GM12874 (cell line): Measurements from ENCODE around the gene CD83.
A peak's percentile ranks its signal among the peaks of the same experiment; 100 is the strongest.

Experiments used
- TF ChIP-seq, protein P1 (sequence below): IDR thresholded peaks from 2 replicates; pipeline ENCODE4 v1.5.1; 2011; ENCODE audit warnings: low read depth, mild to moderate bottlenecking, control low read depth, low read length, moderate library complexity; ENCODE audit not compliant: insufficient read depth

CD83 gene

DNA sequence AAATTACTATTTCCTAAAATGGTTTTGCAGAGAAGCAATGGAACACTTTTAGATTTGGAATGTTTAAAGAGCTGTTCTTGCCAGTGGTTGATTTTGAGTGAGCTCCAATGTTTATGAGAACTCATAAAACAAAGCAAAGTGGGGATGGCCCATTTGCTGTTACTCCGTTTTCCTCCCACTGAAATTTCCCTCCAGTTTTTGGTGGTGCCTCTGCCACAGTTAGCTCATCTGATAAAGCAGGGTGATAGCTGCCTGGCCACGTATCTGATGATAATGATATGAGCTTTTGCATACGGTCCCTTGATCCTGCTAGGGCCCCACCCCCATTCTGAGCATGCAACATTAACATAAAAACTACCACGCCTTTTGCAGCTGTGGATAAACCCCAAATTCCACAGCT is 10.4 kb downstream of the CD83 start:
- TF ChIP-seq, protein P1, sequence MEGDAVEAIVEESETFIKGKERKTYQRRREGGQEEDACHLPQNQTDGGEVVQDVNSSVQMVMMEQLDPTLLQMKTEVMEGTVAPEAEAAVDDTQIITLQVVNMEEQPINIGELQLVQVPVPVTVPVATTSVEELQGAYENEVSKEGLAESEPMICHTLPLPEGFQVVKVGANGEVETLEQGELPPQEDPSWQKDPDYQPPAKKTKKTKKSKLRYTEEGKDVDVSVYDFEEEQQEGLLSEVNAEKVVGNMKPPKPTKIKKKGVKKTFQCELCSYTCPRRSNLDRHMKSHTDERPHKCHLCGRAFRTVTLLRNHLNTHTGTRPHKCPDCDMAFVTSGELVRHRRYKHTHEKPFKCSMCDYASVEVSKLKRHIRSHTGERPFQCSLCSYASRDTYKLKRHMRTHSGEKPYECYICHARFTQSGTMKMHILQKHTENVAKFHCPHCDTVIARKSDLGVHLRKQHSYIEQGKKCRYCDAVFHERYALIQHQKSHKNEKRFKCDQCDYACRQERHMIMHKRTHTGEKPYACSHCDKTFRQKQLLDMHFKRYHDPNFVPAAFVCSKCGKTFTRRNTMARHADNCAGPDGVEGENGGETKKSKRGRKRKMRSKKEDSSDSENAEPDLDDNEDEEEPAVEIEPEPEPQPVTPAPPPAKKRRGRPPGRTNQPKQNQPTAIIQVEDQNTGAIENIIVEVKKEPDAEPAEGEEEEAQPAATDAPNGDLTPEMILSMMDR: no peak

DNA sequence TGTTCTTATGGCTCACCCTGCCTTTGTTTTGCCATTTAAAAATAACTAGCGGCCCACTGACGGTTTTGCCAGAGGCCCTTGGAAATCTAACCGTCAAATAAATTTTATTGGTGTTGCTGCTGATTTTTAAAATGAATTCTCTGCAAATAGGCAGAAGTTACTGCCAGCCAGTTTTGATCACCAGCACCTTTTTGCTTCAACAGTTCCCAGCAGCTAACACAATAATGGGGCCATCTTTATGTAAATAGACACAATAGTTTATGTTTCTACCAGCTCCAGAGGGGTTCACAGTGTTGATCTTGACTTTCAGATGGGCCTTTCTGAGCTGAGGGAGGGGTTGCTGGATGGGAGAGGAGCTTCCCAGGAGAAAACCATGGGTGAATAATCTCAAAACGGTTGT is 11.2 kb downstream of the CD83 start:
- TF ChIP-seq, protein P1: no peak

DNA sequence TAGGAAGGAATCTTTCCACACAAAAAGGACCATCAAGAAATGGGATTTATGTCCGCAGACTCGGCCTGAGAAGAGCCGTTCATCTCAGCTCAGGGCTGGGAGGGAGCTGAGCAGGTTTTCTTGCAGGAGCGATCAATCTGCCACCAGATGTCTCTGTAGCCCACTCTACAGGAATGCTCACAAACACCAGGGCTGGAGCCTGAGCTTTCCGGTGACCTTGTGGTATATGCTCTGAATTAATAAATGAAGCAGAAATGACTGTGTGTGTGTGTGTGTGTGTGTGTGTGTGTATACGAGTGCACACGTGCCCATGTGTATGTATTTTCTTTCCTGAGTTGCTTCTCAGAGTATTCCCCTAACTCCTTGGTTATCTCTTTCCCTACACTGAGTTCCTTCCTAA is 12.0 kb downstream of the CD83 start:
- TF ChIP-seq, protein P1: peak; percentile 41; the same call in 1 of the 2 replicates

DNA sequence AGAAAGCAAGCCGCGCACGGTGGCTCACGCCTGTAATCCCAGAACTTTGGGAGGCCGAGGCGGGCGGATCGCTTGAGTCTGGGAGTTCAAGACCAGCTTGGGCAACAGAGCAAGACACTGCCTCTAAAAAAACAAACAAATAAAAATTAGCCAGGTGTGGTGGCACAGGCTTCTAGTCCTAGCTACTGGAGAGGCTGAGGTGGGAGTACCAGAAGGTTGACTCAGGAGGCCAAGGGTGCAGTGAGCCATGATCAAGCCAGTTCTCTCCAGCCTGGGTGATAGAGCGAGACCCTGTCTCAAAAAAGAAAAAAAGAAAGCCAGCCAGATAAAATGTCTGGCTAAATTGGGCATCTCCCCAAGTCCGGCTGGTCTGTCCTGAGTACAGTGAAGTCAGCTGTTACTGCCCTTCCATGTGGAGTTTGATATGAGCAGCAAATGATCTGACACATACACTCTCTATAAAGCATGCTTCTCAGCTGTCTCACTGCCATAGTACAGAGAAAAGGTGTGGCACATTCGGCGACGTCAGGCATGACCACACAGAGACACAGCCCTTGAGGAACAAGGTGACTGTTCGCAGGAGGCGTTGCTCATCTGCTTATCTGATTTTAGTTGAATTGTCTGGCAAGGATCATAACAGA is 13.0 kb downstream of the CD83 start:
- TF ChIP-seq, protein P1: no peak

DNA sequence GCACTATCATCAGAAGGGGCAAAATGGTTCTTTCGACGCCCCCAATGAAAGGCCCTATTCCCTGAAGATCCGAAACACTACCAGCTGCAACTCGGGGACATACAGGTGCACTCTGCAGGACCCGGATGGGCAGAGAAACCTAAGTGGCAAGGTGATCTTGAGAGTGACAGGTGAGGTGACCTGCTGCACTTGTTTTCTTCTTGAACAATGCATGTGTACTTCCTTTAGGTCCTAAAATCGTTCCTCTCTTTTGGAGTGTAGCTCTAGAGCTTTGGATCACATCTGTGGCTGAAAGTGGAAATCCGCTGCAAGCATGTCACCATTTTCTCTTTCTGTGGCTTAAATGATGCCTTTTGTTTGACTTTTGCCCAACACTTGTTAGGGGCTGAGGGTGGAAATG is 14.0 kb downstream of the CD83 start:
- TF ChIP-seq, protein P1: no peak

DNA sequence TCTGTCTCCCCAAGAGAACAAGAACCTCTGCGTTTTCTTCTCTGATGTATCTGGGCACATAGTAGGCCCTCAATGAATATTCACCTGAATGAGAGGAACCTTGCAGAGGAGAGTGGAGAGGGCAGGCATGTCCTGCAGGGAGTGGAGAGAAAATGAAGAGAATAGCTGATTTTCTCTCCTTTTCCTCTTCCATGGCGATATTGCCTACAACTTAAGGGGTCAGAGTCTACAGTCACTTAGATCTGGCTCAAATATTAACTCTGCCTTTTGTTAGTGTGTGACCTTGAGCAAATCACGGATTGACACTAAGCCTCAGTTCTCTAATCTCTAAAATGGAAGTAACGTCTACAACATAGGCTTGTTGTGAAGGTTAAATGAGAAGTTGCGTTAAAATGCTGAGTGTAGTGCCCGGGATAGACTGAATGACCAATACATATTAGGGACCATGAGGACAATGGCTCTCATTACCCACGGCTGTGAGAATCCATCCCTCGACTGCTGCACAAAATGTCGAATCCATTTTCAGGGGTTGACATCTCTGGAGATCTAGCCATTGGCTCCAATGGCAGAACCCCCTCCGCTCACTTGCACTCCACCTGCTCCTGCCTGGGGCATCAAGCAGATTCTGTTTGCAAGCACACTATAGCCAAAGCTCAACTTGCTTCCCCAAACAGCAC is 14.8 kb downstream of the CD83 start:
- TF ChIP-seq, protein P1: no peak

DNA sequence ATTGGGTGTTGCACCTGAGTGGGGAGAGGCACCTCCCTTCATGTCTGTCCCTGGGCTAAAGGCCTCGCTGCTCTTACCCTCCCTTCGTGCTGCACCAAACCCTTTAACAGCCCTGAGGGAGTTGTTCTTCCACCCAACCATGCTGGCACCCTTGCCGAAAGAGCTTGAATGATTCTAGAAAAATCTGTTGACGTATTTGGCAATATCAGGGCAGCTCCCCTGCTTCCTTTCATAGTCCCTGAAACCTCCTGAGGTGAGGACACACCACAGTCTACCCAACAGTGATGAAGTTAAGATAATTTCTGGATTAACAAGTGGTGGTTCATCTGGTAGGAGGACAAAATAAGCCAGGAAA is 15.3 kb downstream of the CD83 start:
- TF ChIP-seq, protein P1: no peak
